GM21723 (cell line): ENCODE results near the gene SOX6.
"Not testable (repeated sequence)": the region's sequence is repeated elsewhere in the genome, so short reads cannot be mapped to it uniquely, and the experiment has no call there.

ENCODE experiments used
- ATAC-seq: cut with Tn5 transposase; IDR thresholded peaks from one replicate; pipeline ENCODE4 v1.9.1; 2021; ENCODE audit warnings: mild to moderate bottlenecking, moderate library complexity; ENCODE audit not compliant: unreplicated experiment

The SOX6 gene

GRCh38 chr11:15940462-15941205 is 415.7 kb downstream of the SOX6 start:
- ATAC-seq, result no peak

- no peak for ATAC-seq
Observed at GRCh38 chr11:15938983-15939382, 417.4 kb downstream of the SOX6 start.

DNA sequence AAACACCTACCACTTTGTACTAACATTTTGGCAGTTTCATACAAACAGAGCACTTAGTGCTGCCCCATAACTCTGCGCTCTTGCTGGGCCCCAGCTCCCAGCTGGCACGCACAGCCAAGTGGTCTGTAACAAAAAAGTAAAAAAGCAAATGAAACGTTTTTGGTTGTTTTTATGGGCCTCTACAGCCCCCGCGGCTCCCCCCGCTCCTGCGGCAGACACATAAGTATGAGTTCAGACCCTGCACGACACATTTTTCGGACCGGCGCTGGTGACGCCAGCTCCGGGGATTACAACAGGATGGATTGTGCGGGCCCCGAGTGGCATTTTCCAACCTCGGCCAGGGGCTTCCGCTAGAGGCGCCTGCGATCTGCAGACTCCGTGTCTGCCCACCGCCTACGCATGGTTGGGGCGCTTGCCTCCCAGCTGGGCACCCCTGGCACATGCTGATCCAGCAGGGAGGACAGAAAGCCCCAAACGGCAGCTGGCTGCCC is 418.2 kb downstream of the SOX6 start:
- no peak for ATAC-seq

DNA sequence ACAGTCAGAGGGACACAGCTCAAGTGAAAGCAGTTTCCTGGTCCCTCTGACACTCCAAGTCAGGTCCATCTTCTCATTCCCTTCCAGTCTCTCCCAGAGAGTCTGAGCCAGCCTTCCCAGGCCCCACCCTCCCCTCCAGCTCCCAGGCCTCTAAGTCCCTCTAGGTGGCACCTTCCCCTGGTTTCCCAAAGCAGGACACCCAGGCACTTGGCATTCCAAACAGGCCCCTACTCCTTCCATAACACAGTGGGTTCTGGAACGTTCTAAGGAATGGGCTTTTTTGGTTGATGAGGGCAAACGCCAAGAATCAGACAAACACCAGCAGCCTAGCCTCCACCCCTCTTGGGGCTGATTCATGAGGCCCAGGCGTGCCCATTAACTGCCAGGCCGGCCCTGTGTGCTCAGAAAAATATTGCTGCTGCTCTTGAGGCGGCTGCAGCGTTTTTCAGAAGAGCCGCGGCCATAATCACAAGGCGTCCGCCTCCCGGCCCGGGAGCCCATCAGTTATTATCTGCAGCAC is 418.7 kb downstream of the SOX6 start:
- ATAC-seq, result no peak

- ATAC-seq, result no peak
Observed at GRCh38 chr11:15936011-15936410, 420.3 kb downstream of the SOX6 start.

DNA sequence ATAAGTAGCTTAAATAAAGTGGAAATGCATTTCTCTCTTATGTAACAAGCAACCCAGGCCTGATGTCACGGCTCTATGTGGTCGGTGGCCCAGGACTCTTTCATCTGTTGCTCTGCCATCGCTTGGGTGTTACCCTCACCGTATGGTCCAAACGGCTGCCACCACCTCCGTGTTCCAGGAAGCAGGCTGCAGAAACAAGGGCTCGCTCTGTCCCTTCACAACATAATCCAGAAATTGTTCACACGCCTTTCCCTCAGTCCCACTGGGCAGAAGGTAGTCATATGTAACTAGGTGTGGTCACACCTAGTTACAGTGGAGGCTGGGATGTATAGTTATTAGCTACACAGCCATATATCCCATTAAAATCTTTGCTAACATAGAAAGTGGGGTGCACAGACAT is 421.0 kb downstream of the SOX6 start:
- no peak for ATAC-seq

GRCh38 chr11:15933886-15934625 is 422.3 kb downstream of the SOX6 start:
- ATAC-seq, result no peak

DNA sequence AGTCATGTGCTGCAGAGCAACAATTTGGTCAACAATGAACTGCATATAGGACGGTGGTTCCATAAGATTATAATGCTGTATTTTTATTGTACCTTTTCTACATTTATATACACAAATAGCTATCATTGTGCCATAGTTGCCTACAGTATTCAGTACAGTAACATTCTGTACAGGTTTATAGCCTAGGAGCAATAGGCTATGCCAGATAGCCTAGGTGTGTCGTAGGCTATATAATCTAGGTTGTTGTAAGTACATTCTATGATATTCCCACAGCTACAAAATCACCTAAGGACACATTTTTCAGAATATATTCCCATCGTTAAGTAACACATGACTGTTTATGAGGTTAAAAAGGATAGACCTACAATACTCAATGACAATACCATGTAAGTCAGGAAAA is 423.9 kb downstream of the SOX6 start:
- ATAC-seq, result no peak

DNA sequence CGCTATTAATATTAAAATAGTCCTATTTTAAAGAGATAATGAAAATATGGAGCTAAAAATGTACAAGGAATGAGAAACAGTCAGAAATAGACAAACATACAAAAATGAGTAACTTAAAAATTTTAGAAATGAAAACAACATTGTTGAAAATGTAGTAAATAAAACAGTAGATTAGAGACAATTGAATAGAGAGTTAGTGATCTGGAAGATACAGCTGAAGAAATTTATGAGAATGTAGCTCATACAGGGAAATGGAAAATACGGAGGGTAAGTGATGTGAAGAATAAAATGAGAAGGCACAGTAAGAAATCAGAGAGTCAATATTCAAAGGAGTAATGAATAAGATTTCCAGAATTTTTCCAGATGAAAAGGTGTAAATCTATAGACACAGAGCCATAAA is 424.8 kb downstream of the SOX6 start:
- ATAC-seq, result no peak

DNA sequence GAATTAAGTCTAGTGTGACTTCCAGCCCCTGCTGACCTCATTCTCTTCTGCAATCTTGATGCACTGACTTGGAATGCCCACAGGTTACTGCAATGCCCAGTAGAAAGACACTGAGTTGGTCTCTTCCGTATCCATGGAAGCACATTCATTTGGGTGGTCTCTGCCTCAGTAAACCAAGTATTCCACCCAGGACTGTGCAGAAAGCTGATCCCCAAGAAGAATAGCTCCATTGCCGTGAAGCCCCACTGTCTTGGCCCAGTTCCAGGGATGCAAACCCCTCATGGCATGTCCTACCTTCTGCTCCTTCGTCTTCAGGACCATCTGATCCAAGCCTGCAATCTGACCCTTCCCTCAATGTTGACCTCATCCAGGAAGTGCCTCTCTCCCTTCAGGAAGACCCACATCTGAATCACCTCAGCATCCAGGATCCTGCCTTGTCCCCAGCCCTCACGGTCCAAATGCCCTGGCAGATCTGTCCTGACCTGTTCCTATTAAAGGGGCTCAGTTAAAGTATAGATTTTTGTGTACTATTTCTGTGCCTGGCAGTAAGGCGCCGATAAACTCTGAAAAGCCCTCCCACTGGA is 425.8 kb downstream of the SOX6 start:
- no peak for ATAC-seq

DNA sequence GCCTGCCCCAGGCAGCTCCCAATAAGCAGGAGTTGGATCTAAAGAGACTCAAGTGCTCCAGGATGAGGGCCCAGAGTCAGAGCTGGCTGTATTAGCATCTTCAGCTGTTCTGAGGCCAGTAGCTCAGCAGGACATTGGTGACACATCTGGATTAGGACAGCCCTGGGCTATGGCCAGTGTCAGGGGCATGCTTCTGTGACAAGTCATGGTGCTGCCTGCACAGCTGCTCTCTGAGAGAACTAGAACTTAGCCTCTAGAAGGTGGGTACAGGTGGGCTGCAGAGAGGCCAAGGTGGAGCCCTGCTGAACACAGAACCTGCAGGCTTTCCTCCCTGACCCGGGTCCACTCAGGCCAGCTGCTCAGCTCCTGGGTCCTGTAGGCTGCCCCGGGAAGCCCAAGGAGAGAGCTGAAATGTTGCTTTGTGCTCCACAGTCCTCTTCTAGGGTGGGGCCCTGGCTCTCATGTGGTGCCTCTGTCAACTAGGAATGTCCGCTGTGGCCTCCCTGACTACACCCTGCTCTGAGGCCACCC is 426.9 kb downstream of the SOX6 start:
- no peak for ATAC-seq

- ATAC-seq, result no peak
Observed at GRCh38 chr11:15927864-15928217, 428.5 kb downstream of the SOX6 start.

- no peak for ATAC-seq
Observed at GRCh38 chr11:15927196-15927863, 429.0 kb downstream of the SOX6 start.

DNA sequence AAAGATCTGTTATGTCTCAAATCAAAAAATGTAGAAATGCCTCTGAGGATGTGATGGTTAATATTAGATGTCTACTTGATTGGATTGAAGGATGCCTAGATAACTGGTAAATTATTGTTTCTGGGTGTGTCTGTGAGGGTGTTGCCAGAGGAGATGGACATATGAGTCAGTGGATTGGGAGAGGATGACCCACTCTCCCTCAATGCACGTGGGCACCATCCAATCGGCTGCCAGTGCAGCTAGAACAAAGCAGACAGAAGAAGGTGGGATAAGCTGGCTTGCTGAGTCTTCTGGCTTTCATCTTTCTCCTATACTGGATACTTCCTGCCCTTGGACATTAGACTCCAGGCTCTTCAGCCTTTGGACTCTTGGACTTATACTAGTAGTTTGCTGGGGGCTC is 430.3 kb downstream of the SOX6 start:
- no peak for ATAC-seq

- no peak for ATAC-seq
Observed at GRCh38 chr11:15923183-15923582, 433.2 kb downstream of the SOX6 start.

- not testable (repeated sequence) for ATAC-seq
Observed at GRCh38 chr11:15922745-15923144, 433.6 kb downstream of the SOX6 start.

GRCh38 chr11:15920856-15921629 is 435.3 kb downstream of the SOX6 start:
- no peak for ATAC-seq

- no peak for ATAC-seq
Observed at GRCh38 chr11:15918674-15919073, 437.7 kb downstream of the SOX6 start.

DNA sequence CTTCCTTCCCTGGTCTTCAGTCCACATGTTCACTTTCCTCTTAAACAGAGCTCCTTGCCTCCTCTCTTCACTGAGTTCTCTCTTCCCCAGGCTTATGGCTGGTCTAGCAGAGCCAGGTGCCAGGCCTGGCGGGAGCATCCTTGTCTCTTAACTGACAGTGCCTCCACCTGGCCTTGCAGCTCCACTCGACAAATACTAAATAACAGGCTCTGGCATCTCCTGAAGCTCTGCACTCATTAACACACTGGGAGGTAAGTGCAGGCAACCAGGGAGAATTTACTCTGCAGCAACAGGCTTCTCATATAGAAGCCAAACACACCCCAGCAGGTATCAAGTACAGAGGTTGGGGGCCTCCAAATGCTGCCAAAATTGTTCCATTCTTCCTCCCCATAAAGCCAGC is 438.1 kb downstream of the SOX6 start:
- ATAC-seq, result no peak
